HG03575 (cell line): ENCODE measurements around the gene ARAF.

Experiments
- ATAC-seq: cut with Tn5 transposase; IDR thresholded peaks from one replicate; pipeline ENCODE4 v1.9.1; 2021; ENCODE audit not compliant: unreplicated experiment, insufficient number of reproducible peaks, low FRiP score; ENCODE audit errors: extremely low read depth

The ARAF gene

GRCh38 chrX:47562615-47563243 lies 1.7 kb downstream of the ARAF start:
- no peak for ATAC-seq

DNA sequence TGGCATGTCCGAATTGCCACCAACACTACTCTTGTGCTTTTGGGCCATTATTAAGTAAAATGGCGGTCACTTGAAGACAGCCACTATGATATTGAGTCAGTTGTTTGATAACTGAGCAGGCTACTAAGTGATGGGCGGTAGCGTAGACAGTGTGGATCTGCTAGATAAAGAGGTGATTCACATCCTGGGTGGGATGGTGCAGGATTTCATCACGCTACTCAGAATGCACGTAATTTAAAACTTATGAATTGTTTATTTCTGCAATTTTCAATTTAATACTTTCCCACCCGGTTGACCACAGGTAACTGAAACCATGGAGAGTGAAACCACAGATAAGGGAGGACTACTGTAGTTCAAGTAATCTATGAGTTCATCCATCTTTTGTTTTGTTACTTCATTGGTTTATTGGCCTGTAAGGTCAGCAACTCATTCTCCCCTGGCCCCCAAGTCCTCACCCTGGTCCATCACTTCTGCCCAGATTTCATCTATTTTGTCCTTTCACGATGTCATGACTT lies 2.9 kb downstream of the ARAF start:
- ATAC-seq = no peak

- no peak for ATAC-seq
These were observed 3.6 kb downstream of the ARAF start for GRCh38 chrX:47564438-47565085.

DNA sequence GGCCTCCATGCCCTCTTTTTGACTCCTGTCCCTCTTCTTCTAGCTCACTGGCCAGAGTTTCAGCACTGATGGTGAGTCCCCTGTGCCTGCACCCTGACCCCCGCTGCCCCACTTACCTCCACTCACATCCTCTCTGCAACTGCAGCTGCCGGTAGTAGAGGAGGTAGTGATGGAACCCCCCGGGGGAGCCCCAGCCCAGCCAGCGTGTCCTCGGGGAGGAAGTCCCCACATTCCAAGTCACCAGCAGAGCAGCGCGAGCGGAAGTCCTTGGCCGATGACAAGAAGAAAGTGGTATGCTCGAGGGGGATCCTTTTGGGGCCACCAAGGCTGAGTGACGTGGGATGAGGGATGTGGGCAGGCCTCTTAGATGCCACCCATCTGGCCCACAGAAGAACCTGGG lies 5.8 kb downstream of the ARAF start:
- ATAC-seq = no peak

DNA sequence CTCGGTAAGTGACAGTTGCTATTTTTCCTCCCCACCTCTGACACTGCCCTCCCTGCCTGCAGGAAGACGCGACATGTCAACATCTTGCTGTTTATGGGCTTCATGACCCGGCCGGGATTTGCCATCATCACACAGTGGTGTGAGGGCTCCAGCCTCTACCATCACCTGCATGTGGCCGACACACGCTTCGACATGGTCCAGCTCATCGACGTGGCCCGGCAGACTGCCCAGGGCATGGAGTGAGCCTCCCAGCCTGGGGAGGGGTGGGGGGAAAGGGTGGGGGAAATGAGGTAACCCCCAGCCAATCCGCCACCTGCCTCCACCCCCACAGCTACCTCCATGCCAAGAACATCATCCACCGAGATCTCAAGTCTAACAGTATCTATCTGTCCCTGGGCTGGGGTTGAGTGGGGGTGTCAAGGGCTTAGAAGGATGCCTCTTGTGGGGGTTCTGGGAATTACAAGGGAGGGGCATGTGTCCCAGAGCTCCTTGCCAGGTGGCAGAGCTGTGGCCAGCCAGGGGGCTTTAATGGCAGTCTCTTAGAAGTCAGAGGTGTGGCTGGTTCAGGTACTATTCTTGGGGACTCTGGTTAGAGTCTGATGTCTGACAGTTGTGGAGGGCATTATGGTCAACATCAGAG lies 7.8 kb downstream of the ARAF start:
- ATAC-seq = no peak

GRCh38 chrX:47570794-47571193 lies 9.8 kb downstream of the ARAF start:
- ATAC-seq = no peak

DNA sequence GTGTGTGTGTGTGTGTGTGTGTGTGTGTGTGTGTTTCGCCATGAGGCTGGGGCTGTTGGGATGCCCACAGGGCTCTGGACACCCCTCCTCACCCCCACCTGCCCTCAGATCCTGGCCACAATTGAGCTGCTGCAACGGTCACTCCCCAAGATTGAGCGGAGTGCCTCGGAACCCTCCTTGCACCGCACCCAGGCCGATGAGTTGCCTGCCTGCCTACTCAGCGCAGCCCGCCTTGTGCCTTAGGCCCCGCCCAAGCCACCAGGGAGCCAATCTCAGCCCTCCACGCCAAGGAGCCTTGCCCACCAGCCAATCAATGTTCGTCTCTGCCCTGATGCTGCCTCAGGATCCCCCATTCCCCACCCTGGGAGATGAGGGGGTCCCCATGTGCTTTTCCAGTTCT lies 10.2 kb downstream of the ARAF start:
- ATAC-seq = no peak

DNA sequence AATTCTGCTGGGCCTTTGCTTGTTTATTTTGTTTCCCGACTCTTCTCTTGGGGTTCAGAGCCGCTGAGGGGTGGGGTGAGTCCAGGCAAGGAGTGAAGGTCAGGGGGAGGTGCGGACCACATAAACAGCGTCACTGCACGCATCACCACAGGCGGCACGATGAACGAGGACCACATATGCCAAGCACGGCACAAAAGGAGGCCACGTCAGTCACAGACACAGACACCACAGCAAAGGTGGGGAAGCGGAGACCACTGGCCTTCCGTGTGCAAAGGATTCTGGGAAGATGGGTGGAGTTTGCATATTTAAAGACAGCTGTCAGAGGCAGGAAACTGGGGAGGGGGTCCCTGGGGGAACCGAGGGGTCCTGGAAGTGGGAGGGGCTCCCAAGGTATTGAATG lies 10.9 kb downstream of the ARAF start:
- no peak for ATAC-seq

GRCh38 chrX:47572773-47573340 lies 11.9 kb downstream of the ARAF start:
- no peak for ATAC-seq

DNA sequence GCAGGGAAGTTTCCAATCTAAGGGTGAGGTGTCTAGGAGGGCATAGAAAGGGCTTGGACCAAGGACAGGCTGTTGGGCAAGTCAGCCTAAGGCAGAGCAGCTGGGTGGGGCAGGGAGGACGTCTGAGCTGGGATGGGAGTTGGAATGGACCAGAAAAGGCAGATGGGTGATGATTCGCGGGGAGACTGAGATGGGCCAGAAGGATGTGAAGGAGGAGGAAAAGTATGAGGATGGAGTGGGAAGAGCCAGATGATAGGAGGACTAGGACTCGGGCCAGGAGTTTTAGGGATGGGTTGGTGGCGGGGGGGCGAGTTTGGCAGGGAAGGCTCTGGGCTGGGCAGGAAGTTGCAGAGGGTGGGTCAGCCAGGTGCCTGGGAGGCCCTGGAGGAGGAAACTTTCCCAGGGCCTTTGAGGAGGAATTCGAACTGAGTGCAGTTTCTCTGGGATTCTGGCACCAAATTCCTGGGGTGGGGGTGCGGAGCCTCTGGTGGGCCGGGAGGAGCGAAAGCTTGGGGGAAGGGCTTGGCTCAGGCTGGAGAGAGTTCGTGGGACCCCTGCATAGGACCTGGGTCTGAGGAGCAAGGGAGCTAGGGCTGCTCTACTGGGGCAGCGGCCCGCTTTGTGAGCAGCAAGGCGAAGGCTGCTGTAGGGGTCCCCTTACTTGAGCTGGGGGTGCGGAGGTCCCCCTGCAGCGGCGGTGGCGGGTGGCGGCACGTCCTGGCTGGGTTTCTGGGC lies 12.5 kb downstream of the ARAF start:
- no peak for ATAC-seq

DNA sequence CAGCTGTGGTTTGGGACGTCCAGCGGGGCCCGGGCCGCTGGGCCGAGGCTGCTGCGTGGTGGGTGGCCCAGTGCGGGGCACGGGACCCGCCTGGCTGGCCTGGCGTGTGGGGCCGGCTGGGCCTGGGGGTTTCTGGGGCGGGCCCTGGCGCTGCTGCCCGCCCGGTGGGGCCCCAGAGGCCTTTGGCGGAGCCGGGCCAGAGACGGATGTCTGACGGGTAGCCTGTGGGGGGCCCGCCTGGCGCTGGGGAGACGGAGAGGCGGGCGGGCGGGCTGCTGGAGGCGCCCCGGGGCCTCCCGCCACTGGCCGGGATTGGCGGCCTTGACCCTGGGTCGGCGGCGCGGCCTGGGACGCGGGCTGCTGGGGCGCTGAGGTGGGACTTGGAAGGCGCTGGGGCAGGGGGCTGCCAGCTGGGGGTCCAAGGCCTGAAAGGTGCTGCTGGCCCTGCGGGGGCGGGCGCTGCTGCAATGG lies 13.1 kb downstream of the ARAF start:
- ATAC-seq = no peak

- ATAC-seq = no peak
These were observed 13.7 kb downstream of the ARAF start for GRCh38 chrX:47574547-47575301.

DNA sequence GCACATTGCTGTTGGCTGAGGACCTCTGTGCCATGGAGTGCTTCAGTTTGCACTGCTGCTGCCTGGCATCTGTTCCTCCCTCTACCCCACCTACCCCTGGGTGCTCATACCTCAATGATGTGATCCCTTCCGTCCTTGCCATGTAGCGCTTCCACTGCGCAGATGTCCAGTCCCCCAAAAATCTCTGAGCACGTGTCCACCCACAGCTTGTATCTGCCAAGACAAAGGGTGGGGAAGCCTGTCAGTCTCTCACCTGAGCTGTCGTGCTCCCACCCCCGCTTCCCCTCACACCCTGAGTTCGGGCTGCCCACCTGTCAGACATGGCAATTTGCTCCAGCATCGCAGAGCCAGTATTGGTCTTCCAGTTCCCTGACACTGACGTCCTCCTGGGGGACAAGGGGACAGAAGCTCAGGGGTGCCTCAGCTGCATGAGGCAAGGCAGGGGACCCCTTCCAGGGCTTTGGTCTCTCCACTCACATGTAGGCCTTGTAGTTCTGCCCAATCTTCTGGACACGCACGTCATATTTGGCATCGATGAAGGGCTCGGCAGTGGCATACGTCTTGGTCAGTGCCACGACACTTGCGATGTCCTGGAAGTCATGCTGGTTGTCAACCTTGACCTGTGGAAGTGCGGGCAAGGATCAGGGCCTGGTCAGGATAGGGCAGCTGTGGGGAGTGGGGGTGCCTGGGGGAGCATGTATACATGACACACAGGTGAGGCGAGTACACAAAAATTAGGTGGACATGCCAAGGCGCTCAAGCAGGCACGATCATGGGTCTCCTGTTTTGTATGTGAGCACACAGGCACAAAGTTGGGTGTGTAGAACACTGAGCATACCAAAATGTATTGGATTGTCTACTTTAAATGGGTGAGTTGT lies 15.3 kb downstream of the ARAF start:
- no peak for ATAC-seq

GRCh38 chrX:47577424-47577823 lies 16.4 kb downstream of the ARAF start:
- ATAC-seq = no peak

GRCh38 chrX:47577901-47578300 lies 16.9 kb downstream of the ARAF start:
- ATAC-seq = no peak

- no peak for ATAC-seq
These were observed 17.7 kb downstream of the ARAF start for GRCh38 chrX:47578692-47579091.

GRCh38 chrX:47579537-47579936 lies 18.5 kb downstream of the ARAF start:
- ATAC-seq = no peak
